HG03025 (cell line): ENCODE data around the gene BMAL2.
A peak's percentile ranks its signal among the peaks of the same experiment; 100 is the strongest.

Experiments used
- ATAC-seq: cut with Tn5 transposase; IDR thresholded peaks from one replicate; pipeline ENCODE4 v1.9.1; 2021; ENCODE audit warnings: mild to moderate bottlenecking, moderate library complexity; ENCODE audit not compliant: unreplicated experiment, low FRiP score

The BMAL2 gene

DNA sequence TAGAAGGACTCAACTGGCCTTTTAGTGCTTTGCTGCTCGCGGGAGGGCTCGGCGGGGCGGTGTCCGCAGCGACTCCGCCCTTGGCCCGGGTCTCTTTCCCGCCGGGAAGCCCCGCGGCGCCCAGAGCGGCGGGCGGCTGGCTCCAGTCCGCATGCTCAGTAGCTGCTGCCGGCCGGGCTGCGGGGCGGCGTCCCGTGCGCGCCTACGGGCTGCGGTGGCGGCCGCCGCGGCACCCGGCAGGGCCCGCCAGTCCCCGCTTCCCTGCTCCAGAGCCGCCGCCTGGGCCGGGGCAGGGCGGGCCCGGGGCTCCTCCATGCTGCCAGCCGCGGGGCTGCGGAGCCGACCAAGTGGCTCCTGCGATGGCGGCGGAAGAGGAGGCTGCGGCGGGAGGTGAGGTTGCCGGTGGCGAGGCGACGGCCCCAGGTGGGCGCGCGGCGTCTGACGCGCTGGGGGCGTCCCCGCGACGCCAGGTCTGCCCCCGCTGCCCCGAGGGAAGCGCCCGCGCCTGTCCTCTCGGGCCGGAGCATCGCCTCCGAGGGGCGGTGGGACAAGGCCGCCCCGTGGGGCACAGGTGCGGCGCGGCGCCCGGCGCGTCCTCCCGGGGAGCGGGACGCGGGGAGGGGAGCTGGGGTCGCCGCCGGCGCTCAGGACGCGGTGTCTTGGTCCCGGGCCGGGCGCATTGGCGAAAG, at the start of gene BMAL2:
BMAL2 (plus strand) TSS at position 123 of the 689 bp plus-strand sequence; CDS start at position 360, 237 bp downstream.
- peak; percentile 27 for ATAC-seq

DNA sequence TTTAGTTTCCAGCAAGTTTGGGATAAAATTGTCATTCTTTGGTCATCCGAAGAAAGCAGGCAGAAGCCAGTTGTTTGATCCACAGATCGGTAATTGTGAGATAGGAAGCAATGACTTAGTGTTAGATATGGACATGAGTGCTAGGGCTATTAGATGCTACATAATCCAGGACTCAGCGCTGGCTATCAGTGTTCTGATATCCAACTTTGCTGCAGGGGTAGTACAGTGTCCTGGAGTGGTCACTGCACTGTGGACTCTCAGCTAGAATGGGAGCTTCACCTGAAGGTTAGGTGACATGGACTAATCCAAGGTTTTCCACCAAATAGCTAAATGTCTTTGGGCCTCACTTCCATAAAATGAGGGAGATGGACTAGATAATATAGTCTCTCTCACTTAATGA, 48.6 kb upstream of the BMAL2 start:
- ATAC-seq, result no peak

- no peak for ATAC-seq
Observed at GRCh38 chr12:27284751-27285150, 47.9 kb upstream of the BMAL2 start.

- no peak for ATAC-seq
Observed at GRCh38 chr12:27285403-27285802, 47.2 kb upstream of the BMAL2 start.

DNA sequence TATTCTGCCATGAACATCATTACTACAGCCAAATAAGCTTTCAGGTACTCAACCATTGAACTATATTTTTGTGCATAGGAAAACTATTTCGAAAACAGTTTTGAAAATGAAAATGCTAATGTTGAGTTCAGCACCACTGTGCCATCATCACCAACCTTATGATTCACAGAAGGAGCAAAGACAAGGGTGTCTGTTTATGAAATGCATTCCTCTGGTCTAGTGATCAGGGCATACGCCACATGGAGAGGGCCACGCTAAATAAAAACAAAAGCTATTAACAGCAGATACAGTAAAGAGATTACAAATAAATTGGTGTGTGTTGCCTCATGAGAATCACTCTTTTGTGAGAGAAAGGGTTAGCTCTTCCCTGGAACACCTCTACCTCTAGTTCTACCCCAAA, 43.2 kb upstream of the BMAL2 start:
- ATAC-seq, result no peak

- ATAC-seq, result no peak
Observed at GRCh38 chr12:27290501-27291168, 42.0 kb upstream of the BMAL2 start.

DNA sequence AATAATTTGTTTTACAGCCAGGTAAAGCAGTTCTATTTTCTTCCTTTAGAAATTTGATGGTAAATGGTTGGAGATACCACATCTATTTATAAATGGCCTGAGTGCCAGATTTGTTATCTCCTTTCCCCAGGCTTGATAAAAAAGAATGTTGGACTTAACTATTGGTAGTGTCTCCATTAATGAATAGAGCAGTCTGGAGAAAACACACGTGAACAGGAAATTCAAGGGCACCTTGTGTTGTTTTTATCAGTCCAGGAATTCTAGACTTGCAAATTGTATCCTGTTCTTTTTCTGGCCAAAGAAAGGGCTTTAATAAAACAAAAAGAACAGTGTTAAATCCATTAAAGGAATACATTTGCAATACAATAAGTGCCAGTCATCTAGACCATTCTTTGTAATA, 40.8 kb upstream of the BMAL2 start:
- ATAC-seq, result no peak

- no peak for ATAC-seq
Observed at GRCh38 chr12:27292718-27293117, 39.9 kb upstream of the BMAL2 start.

GRCh38 chr12:27293463-27293862, 39.2 kb upstream of the BMAL2 start:
- no peak for ATAC-seq

GRCh38 chr12:27296674-27297073, 36.0 kb upstream of the BMAL2 start:
- ATAC-seq, result no peak

DNA sequence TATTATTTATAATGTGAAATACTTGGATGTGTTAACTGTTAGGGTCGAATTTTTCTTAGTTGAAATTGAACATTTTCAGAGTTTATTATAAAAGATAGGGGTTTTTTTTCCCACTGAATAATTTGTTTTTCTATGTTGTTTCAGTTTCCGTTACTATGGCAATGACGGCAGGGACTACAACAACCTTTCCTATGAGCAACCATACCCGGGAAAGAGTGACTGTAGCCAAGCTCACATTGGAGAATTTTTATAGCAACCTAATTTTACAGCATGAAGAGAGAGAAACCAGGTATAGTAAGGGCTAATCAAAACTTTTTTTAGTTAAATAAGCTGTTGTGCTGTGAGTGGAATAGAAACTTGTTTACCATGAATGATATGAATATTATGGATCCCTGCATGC, 35.1 kb upstream of the BMAL2 start:
- ATAC-seq, result no peak

DNA sequence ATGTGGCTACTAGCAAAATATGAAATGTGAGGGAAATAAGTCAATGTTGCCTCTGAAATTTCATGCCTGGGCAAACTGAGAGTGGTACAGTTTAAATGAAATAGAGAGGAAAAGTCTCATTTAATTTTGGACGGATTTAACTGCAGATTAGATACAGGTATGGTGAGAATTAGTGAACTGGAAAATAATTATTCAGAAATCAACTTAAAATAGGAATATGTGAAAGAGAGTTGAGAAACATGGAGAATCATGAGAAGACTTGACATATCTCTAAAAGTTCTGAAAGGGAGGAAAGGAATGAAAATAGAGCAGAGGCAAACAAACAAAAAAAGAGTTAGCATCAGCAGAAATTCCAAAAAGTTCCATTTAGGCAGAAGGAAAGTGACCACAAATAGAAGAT, 33.5 kb upstream of the BMAL2 start:
- no peak for ATAC-seq

DNA sequence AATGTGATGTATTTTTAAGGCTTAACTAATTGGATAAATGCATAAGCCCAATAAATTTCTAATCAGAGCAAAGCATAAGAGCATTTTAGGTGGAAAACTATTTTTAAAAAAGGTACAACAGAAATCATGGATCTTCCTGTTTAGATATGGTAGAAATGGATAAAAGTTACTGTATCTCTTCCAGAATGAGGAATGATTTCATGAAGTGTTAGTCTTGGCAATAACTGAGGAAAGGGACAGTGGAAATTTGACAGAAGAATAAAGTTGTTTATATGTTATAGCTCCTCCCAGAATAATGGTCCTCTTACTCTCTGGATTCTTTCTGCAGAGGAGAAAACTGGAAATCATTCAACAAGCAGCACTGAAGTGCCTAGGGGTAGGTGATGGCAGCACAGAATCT, 32.4 kb upstream of the BMAL2 start:
- ATAC-seq, result no peak

DNA sequence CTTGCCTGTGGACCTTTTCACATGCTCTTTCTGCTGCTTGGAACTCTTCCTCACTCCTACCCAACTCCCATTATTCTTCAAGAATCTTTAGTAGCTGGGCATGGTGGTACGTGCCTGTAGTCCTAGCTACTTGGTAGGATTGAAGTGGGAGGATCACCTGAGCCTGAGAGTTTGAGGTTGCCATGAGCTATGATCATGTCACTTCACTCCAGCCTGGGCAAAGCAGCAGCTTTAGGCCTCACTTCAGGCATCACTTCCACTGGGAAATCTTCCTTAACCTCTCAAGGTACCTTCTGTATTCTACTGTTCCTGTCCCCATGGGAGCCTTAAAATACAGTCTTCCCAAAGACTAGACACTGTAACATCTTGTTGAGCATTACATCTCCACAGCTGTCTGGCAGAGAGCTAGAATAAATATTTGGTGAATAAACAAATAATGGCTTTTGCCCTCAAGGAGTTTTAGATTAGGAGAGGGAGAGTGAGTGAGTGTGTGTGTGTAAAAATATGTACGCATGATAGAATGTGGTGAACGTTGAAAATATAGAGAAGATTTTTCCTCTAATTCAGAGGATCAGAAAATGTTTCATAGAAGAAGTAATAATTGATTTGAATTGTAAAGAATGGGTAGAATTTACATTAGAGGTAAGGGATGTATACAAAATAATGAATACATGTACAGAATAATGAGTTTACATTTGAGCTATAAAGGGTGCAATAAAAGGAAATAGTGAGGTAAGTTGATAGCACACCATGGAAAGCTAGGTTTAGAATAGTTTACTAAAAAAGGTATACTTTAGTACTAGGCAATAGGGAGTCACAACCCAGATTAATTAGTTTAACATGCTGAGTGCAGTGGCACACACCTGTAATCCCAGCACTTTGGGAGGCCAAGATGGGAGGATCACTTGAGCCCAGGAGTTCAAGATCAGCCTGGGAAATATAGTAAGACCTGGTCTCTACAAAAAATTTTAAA, 29.2 kb upstream of the BMAL2 start:
- no peak for ATAC-seq

GRCh38 chr12:27304856-27305255, 27.8 kb upstream of the BMAL2 start:
- no peak for ATAC-seq

GRCh38 chr12:27305673-27306456, 26.8 kb upstream of the BMAL2 start:
- ATAC-seq, result no peak

GRCh38 chr12:27309293-27309994, 23.2 kb upstream of the BMAL2 start:
- no peak for ATAC-seq

DNA sequence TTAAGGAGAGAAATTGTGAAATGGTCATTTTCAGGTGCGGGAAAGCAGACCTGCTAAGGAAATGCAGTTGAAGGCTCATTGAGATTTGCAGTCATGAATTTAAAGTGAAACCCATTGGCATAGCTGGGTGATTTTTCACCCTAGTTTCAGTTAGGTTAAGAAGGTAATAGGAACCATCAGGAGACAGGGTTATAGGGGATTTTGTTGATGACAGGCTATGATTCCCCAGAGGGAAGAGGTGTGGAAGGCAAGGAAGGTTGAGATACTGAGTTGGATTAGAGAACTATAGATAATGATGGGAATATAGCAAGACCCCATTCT, 22.7 kb upstream of the BMAL2 start:
- no peak for ATAC-seq

GRCh38 chr12:27316947-27317346, 15.7 kb upstream of the BMAL2 start:
- ATAC-seq, result no peak

DNA sequence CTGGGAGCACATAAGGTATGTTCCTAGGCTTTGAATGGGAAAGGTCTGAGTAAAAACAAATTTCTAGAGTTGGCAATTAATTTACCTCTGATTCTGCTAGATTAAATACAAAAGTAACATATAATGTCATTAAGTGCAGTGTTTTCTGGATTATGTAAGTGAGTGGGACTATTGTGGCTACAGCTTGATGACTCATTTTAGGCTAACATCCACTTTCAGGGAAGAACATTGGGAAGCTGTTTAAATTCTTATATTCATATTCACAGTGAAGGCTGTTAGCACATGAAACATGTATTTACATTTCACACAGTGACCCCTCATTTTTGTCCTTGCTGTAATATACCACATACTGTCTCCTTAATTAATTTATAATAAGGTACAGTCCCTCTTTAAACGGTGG, 13.2 kb upstream of the BMAL2 start:
- no peak for ATAC-seq
